ENCODE results near the gene SERPINB8.
"Not testable (repeated sequence)": the region's sequence is repeated elsewhere in the genome, so short reads cannot be mapped to it uniquely, and the experiment has no call there.

The SERPINB8 gene

GRCh38 chr18:63969942-63970808 is at the start of gene SERPINB8:
TSS of gene SERPINB8 (plus strand) at chr18:63970081. CDS start at chr18:63978309, 8,228 bp downstream.
- peak; percentile 53 for DNase-seq (ENCODE audit: low read depth in 2 of 2)

GRCh38 chr18:63922049-63922448 is 47.8 kb upstream of the SERPINB8 start:
- no peak for DNase-seq (ENCODE audit: low read depth in 2 of 2)

GRCh38 chr18:63924551-63924950 is 45.3 kb upstream of the SERPINB8 start:
- no peak for DNase-seq (ENCODE audit: low read depth in 2 of 2)

- DNase-seq (ENCODE audit: low read depth in 2 of 2) = no peak
Measured at GRCh38 chr18:63928331-63928730, 41.5 kb upstream of the SERPINB8 start.

GRCh38 chr18:63929369-63929768 is 40.5 kb upstream of the SERPINB8 start:
- DNase-seq (ENCODE audit: low read depth in 2 of 2) = not testable (repeated sequence)

DNA sequence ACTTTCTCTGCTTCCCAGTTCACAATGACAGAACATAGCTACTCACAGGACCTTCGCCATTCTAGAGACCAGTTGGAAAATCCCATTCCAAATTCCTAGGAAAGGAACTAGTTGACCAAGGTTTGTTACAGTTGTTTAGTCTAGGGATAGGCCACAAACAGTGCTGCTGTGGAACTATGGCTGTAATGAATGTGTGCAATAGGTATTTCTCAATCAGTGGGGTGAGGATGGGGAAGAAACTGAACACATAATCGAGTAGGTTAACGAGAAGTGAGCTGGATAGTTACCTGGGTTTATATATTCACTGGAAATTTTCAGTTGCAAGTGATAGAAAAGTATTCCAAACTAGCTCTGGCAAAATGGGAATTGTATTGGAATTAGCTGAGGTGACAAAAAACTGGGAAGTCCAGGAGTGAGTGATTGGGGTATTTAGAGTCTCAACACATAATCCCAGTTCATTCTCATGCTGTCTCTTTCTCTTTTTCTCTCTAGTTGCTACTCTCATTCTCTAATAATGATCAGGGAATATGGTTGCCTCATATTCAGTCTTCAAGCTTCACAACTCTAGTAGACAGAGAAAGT is 39.0 kb upstream of the SERPINB8 start:
- no peak for DNase-seq (ENCODE audit: low read depth in 2 of 2)

- DNase-seq (ENCODE audit: low read depth in 2 of 2) = peak in 1 of 2 donors; percentile 20
Measured at GRCh38 chr18:63936156-63936931, 33.5 kb upstream of the SERPINB8 start.

DNA sequence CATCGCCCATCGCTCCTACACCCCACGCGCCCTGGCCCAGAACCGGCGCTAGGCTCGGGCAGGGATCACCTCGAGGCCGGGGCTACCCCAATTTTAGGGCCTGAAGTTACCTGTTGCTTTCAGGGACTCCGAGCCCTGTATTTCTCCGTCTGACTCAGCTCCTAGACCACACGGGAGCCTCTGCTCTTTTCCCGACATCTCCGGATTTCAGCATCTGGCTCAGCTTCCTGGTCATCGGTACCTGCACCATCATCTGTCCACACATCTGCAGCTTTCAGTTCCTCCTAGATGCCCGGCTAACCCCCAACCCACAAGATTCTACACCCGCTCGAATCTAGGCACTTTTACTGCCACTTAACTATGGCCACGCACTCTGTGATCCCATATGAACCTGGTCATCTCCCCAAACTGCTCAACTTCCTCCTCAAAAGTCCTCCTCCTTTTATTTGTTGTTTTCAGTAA is 32.9 kb upstream of the SERPINB8 start:
- no peak for DNase-seq (ENCODE audit: low read depth in 2 of 2)

- no peak for DNase-seq (ENCODE audit: low read depth in 2 of 2)
Measured at GRCh38 chr18:63940008-63940407, 29.9 kb upstream of the SERPINB8 start.

GRCh38 chr18:63940543-63941050 is 29.3 kb upstream of the SERPINB8 start:
- DNase-seq (ENCODE audit: low read depth in 2 of 2) = not testable (repeated sequence)

DNA sequence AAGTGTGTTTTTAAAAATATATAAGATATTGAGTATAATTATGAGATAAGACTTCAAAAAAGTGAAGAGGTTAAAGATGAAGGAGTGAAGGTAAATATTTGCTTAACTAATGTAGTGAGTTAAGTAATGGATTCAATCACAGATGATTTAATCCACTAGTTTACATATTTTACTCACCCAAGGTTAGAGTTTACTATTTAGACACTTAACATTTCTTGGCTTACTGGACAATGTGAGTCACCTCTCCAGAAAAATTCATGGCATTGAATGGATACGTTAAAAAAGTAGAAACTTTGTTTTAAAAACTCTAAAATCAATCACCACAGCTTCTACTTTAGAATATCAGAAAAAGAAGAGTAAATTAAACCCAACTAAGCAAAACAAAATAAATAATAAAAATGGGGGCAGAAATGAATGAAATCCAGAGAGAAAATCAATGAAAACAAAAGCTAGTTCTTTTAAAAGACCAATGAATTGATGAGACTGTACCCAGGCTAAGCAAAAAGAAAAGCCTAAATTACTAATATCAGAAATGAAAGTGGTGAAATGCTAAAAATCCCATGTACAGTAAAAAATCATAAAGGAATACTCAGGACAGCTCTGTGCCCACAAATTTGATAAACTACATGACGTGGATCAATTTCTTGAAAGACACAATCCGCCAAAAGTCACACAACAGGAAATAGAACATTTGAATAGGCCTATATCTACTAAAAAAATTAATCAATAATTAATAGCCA is 22.7 kb upstream of the SERPINB8 start:
- DNase-seq (ENCODE audit: low read depth in 2 of 2) = no peak

DNA sequence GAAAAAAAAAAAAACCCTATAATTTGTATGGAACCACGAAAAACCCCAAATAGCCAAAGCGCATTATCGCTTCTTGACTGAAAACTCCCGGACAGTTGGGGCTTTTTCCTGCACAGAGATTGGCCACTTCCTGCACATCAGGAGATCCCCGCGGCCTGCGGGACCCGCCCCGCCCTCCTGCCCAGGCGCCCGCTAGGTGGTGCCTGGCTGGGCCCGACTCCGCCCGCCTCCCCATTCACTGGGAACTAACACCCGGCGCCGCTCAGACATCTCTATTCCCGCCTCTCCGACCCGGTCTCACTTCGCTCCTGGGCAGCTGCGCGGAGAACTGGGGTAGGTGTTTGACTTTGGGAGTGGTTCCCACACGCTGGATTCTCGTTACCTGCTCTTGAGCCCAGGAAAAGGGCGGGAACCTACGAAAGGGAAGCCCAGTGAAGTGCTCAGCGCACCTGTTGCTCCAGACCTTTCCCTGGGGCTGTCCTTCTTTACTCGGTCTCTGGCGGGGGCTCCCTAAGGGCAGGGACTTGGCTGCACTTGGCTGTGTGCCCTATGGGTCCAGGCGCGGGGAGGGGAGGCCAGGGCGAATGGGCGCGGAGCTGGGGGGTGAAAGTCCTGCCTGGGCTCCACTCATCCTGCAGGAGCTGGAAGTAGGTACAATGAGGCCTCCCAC is 20.7 kb upstream of the SERPINB8 start, which contains the start of gene HMSD:
HMSD (plus strand) TSS at position 234 of the 670 bp plus-strand sequence. CDS start 4,155 bp downstream, outside the sequence.
- no peak for DNase-seq (ENCODE audit: low read depth in 2 of 2)

GRCh38 chr18:63951302-63951705 is 18.6 kb upstream of the SERPINB8 start:
- DNase-seq (ENCODE audit: low read depth in 2 of 2) = no peak

DNA sequence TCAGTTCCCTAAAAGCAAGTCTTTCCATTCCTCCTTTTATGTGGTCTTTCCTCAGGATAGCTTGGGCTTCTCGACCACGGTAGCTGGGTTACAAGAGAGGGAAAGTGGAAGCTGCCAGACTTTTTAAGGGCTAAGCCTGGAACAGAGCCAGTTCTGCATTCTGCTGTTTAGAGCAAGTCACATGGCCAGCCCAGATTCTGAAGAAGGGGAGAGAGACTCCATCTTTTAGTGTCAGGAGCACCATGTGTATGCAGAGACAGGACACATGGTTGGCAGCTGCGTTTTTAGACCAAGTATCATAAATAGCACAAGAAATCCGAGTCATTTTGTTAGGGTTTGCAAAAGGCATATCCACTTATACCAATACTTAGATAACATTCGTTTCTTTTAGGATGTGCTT is 16.1 kb upstream of the SERPINB8 start:
- DNase-seq (ENCODE audit: low read depth in 2 of 2) = no peak

- DNase-seq (ENCODE audit: low read depth in 2 of 2) = no peak
Measured at GRCh38 chr18:63956755-63957154, 13.1 kb upstream of the SERPINB8 start.

GRCh38 chr18:63960891-63961290 is 9.0 kb upstream of the SERPINB8 start:
- no peak for DNase-seq (ENCODE audit: low read depth in 2 of 2)

- no peak for DNase-seq (ENCODE audit: low read depth in 2 of 2)
Measured at GRCh38 chr18:63961435-63961980, 8.4 kb upstream of the SERPINB8 start.

- DNase-seq (ENCODE audit: low read depth in 2 of 2) = no peak
Measured at GRCh38 chr18:63962137-63962536, 7.7 kb upstream of the SERPINB8 start.

GRCh38 chr18:63963615-63964256 is 6.1 kb upstream of the SERPINB8 start:
- DNase-seq (ENCODE audit: low read depth in 2 of 2) = no peak

- DNase-seq (ENCODE audit: low read depth in 2 of 2) = no peak
Measured at GRCh38 chr18:63964908-63965307, 5.0 kb upstream of the SERPINB8 start.

Data from stimulated activated CD8-positive, alpha-beta memory T cell treated with anti-CD3 and anti-CD28 coated beads, Interleukin-7, amount 100 ng/mL, for 1 hour (primary cell).